WTC11 (cell line): ENCODE measurements around the gene CTTN. TPM values are rescaled to one million over a fixed set of nuclear protein-coding genes. Genes with fewer than 3 reads are reported as not detected.

ENCODE experiments used
- ATAC-seq: fragments of 200-7000 bp; cut with Tn5 transposase; 2 replicates; pipeline ENCODE4 v1.10.0; 2021; ENCODE audit warnings: mild to moderate bottlenecking, moderate library complexity
- CTCF ChIA-PET: fragments of 300-600 bp; sonication (Branson Sonifier 250); formaldehyde crosslinking; loops from one replicate; lab custom pipeline; 2021; ENCODE audit warnings: antibody characterized with exemption; lab: Charles Lee
- POLR2A ChIA-PET: fragments of 350-600 bp; sonication (Branson Sonifier 250); formaldehyde crosslinking; loops from one replicate; lab custom pipeline; 2021; ENCODE audit warnings: antibody characterized with exemption; lab: Charles Lee
- DNase-seq: peaks from one replicate; pipeline ENCODE4 v3.0.0; 2021; ENCODE audit warnings: low spot score
- H3K27ac Mint-ChIP-seq: 2 replicates; pipeline ENCODE4 v1.8.0; 2021; ENCODE audit warnings: mixed read lengths
- H3K27me3 Mint-ChIP-seq: 2 replicates; pipeline ENCODE4 v1.8.0; 2021; ENCODE audit warnings: low read depth, mild to moderate bottlenecking, moderate library complexity, mixed read lengths
- H3K36me3 Mint-ChIP-seq: 2 replicates; pipeline ENCODE4 v1.8.0; 2021; ENCODE audit warnings: mixed read lengths
- H3K4me1 Mint-ChIP-seq: 2 replicates; pipeline ENCODE4 v1.8.0; 2022; ENCODE audit warnings: mixed read lengths
- H3K4me3 Mint-ChIP-seq: 2 replicates; pipeline ENCODE4 v1.8.0; 2021; ENCODE audit warnings: mild to moderate bottlenecking, moderate library complexity, mixed read lengths
- H3K9me3 Mint-ChIP-seq: 2 replicates; pipeline ENCODE4 v1.8.0; 2021; ENCODE audit warnings: mixed read lengths
- CREM ChIP-seq: sonication (generic); formaldehyde crosslinking; IDR thresholded peaks from 2 replicates; pipeline ENCODE4 v1.8.1; 2022; ENCODE audit warnings: mild to moderate bottlenecking, missing genetic modification reagents, moderate library complexity
- EMX1 ChIP-seq: fragments of 250-450 bp; sonication (Bioruptor Pico); IDR thresholded peaks from 2 replicates; pipeline ENCODE4 v1.8.0; 2021; ENCODE audit warnings: mild to moderate bottlenecking
- ERG ChIP-seq: fragments of 250-450 bp; sonication (Bioruptor Pico); IDR thresholded peaks from 2 replicates; pipeline ENCODE4 v1.8.0; 2021; ENCODE audit warnings: mild to moderate bottlenecking
- NR3C1 ChIP-seq: sonication (generic); formaldehyde crosslinking; conservative IDR thresholded peaks from 2 replicates; pipeline ENCODE4 v1.8.1; 2023; ENCODE audit warnings: low read depth, mild to moderate bottlenecking, missing genetic modification reagents
- STAT6 ChIP-seq: sonication (generic); formaldehyde crosslinking; conservative IDR thresholded peaks from 2 replicates; pipeline ENCODE4 v1.8.1; 2023; ENCODE audit warnings: mild to moderate bottlenecking, low read depth, missing genetic modification reagents, moderate library complexity
- TEAD4 ChIP-seq: sonication (generic); formaldehyde crosslinking; IDR thresholded peaks from 2 replicates; pipeline ENCODE4 v1.8.0; 2022; ENCODE audit warnings: mild to moderate bottlenecking, missing genetic modification reagents
- ZNF121 ChIP-seq: sonication (generic); formaldehyde crosslinking; IDR thresholded peaks from 2 replicates; pipeline ENCODE4 v1.8.0; 2023; ENCODE audit warnings: missing genetic modification reagents
- ZNF219 ChIP-seq: sonication (generic); formaldehyde crosslinking; IDR thresholded peaks from 2 replicates; pipeline ENCODE4 v1.8.0; 2023; ENCODE audit warnings: missing genetic modification reagents, mild to moderate bottlenecking, borderline replicate concordance
- ZNF423 ChIP-seq: fragments of 250-450 bp; sonication (Bioruptor Pico); IDR thresholded peaks from 2 replicates; pipeline ENCODE4 v2.1.2; 2022; ENCODE audit warnings: mild to moderate bottlenecking, moderate library complexity
- ZNF512 ChIP-seq: sonication (generic); formaldehyde crosslinking; IDR thresholded peaks from 2 replicates; pipeline ENCODE4 v1.8.1; 2022; ENCODE audit warnings: missing genetic modification reagents, borderline replicate concordance
- ZNF532 ChIP-seq: fragments of 250-450 bp; sonication (Bioruptor Pico); IDR thresholded peaks from 2 replicates; pipeline ENCODE4 v1.9.0; 2021; ENCODE audit warnings: mild to moderate bottlenecking, borderline replicate concordance
- total RNA-seq: library from RNA; stranded (reverse); gene quantifications from 3 replicates; pipeline ENCODE4 v1.2.3, GENCODE V29; 2021
- TF ChIP-seq, protein P1 (sequence below): sonication (generic); formaldehyde crosslinking; IDR thresholded peaks from 2 replicates; pipeline ENCODE4 v1.8.0; 2022; ENCODE audit warnings: missing genetic modification reagents
- TF ChIP-seq, protein P2 (sequence below): sonication (generic); formaldehyde crosslinking; IDR thresholded peaks from 2 replicates; pipeline ENCODE4 v1.8.1; 2022; ENCODE audit warnings: mild to moderate bottlenecking, moderate library complexity, missing genetic modification reagents

CTTN gene
- total RNA-seq, 1 experiment from 2014 or later: 281 TPM

- CTCF ChIA-PET: interaction anchor here (1.1 kb wide), 1 partner anchor 64 kb away, joined by 3 read pairs; no protein-coding TSS in a partner anchor
- no peak overlapping the region for H3K27ac Mint-ChIP-seq
Observed at GRCh38 chr11:70463478-70464255, 65.3 kb downstream of the CTTN start.

More at GRCh38 chr11:70463478-70464255, 65.3 kb downstream of the CTTN start:
- peaks cover 4% of the 10 kb centered on the region for H3K9me3 Mint-ChIP-seq
- H3K4me1 Mint-ChIP-seq: peaks cover 12% of the 10 kb centered on the region
- H3K27me3 Mint-ChIP-seq: peaks cover 3% of the 10 kb centered on the region
- TF ChIP-seq ZNF532 (no peak), ZNF512 (CRISPR knock-in tag) (no peak), EMX1 (no peak), NR3C1 (no peak), ZNF423 (CRISPR knock-in tag) (no peak), ZNF121 (CRISPR knock-in tag) (no peak), CREM (no peak), ERG (no peak), ZNF219 (CRISPR knock-in tag) (no peak), STAT6 (CRISPR knock-in tag) (no peak), TEAD4 (CRISPR knock-in tag) (no peak)
- TF ChIP-seq, protein P1, sequence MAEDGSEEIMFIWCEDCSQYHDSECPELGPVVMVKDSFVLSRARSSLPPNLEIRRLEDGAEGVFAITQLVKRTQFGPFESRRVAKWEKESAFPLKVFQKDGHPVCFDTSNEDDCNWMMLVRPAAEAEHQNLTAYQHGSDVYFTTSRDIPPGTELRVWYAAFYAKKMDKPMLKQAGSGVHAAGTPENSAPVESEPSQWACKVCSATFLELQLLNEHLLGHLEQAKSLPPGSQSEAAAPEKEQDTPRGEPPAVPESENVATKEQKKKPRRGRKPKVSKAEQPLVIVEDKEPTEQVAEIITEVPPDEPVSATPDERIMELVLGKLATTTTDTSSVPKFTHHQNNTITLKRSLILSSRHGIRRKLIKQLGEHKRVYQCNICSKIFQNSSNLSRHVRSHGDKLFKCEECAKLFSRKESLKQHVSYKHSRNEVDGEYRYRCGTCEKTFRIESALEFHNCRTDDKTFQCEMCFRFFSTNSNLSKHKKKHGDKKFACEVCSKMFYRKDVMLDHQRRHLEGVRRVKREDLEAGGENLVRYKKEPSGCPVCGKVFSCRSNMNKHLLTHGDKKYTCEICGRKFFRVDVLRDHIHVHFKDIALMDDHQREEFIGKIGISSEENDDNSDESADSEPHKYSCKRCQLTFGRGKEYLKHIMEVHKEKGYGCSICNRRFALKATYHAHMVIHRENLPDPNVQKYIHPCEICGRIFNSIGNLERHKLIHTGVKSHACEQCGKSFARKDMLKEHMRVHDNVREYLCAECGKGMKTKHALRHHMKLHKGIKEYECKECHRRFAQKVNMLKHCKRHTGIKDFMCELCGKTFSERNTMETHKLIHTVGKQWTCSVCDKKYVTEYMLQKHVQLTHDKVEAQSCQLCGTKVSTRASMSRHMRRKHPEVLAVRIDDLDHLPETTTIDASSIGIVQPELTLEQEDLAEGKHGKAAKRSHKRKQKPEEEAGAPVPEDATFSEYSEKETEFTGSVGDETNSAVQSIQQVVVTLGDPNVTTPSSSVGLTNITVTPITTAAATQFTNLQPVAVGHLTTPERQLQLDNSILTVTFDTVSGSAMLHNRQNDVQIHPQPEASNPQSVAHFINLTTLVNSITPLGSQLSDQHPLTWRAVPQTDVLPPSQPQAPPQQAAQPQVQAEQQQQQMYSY (CRISPR knock-in tag): no peak
- TF ChIP-seq, protein P2, sequence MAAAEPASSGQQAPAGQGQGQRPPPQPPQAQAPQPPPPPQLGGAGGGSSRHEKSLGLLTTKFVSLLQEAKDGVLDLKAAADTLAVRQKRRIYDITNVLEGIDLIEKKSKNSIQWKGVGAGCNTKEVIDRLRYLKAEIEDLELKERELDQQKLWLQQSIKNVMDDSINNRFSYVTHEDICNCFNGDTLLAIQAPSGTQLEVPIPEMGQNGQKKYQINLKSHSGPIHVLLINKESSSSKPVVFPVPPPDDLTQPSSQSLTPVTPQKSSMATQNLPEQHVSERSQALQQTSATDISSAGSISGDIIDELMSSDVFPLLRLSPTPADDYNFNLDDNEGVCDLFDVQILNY (CRISPR knock-in tag): no peak
- TF ChIP-seq, all 79 proteins: peak for 0
- DNase-seq: peak; percentile 51
- peak; percentile 40 for ATAC-seq
- H3K4me3 Mint-ChIP-seq: no peak overlapping the region
- POLR2A ChIA-PET: no interaction called here
- H3K36me3 Mint-ChIP-seq: peaks cover 3% of the 10 kb centered on the region; the same call in 1 of the 2 replicates
